Measurements from ENCODE around the gene SPPL3.
"Not testable (repeated sequence)": the region's sequence is repeated elsewhere in the genome, so short reads cannot be mapped to it uniquely, and the experiment has no call there.

Gene SPPL3

GRCh38 chr12:120841525-120841924 lies 62.6 kb downstream of the SPPL3 start:
- no peak for DNase-seq

- no peak for DNase-seq
These were observed 64.7 kb downstream of the SPPL3 start for GRCh38 chr12:120839503-120839902.

- not testable (repeated sequence) for DNase-seq
These were observed 65.4 kb downstream of the SPPL3 start for GRCh38 chr12:120838629-120839383.

GRCh38 chr12:120836114-120836684 lies 68.0 kb downstream of the SPPL3 start:
- DNase-seq = no peak

GRCh38 chr12:120835657-120836056 lies 68.5 kb downstream of the SPPL3 start:
- no peak for DNase-seq

- no peak for DNase-seq
These were observed 68.9 kb downstream of the SPPL3 start for GRCh38 chr12:120835304-120835612.

GRCh38 chr12:120834489-120835303 lies 69.5 kb downstream of the SPPL3 start:
- no peak for DNase-seq

GRCh38 chr12:120833849-120834248 lies 70.3 kb downstream of the SPPL3 start:
- DNase-seq = no peak

- DNase-seq = no peak
These were observed 71.4 kb downstream of the SPPL3 start for GRCh38 chr12:120832737-120833136.

- DNase-seq = no peak
These were observed 72.4 kb downstream of the SPPL3 start for GRCh38 chr12:120831648-120832267.

GRCh38 chr12:120830966-120831365 lies 73.2 kb downstream of the SPPL3 start:
- DNase-seq = no peak

GRCh38 chr12:120830052-120830940 lies 73.9 kb downstream of the SPPL3 start:
- no peak for DNase-seq

GRCh38 chr12:120826335-120826734 lies 77.8 kb downstream of the SPPL3 start:
- no peak for DNase-seq

GRCh38 chr12:120825337-120825736 lies 78.8 kb downstream of the SPPL3 start:
- DNase-seq = no peak

- DNase-seq = no peak
These were observed 81.2 kb downstream of the SPPL3 start for GRCh38 chr12:120822832-120823503.

GRCh38 chr12:120821878-120822277 lies 82.3 kb downstream of the SPPL3 start:
- no peak for DNase-seq

GRCh38 chr12:120820884-120821510 lies 83.2 kb downstream of the SPPL3 start:
- DNase-seq = peak; percentile 32

GRCh38 chr12:120818416-120818815 lies 85.7 kb downstream of the SPPL3 start:
- DNase-seq = no peak

GRCh38 chr12:120817559-120818330 lies 86.4 kb downstream of the SPPL3 start:
- DNase-seq = no peak

GRCh38 chr12:120816363-120816762 lies 87.8 kb downstream of the SPPL3 start:
- no peak for DNase-seq
